ENCODE results near the gene OTOR. TPM values are rescaled to one million over a fixed set of nuclear protein-coding genes. Genes with fewer than 3 reads are reported as not detected.
A peak's percentile ranks its signal among the peaks of the same experiment; 100 is the strongest.

The OTOR gene
- total and polyA plus RNA-seq, 2 of the 8 experiments (the other 6 are each of a cell fraction or from before 2014, with no cell fraction given) = not detected

- Histone ChIP-seq H2AK5ac (ENCODE audit: low read depth, low read length) (no peak overlapping the region), H3K14ac (ENCODE audit: insufficient read length) (no peak overlapping the region), H3K4ac (replicated peaks; ENCODE audit: insufficient read length, low read depth, low read length) (no peak overlapping the region), H4K5ac (ENCODE audit: insufficient read length, low read depth, low read length) (no peak overlapping the region), H3K79me1 (ENCODE audit: low read depth, low read length) (no peaks in the 10 kb centered on the region), H3K79me2 (ENCODE audit: control insufficient read depth in 1 of 2, insufficient read depth in 2 of 2, low read length in 2 of 2) (no peaks in the 10 kb centered on the region), H4K91ac (replicated peaks; ENCODE audit: insufficient read length, low read length) (no peak overlapping the region), H4K8ac (ENCODE audit: extremely low read depth, insufficient read depth, low read length) (no peak overlapping the region), H3K23ac (ENCODE audit: insufficient read length) (no peak overlapping the region), H2BK20ac (ENCODE audit: low read length) (no peak overlapping the region), H3K36me3 (ENCODE audit: control insufficient read depth in 2 of 4, insufficient read depth in 4 of 4, low read length in 3 of 4) (no peaks in the 10 kb centered on the region), H3K4me3 (ENCODE audit: extremely low read depth in 1 of 4, insufficient read depth in 2 of 4, low read depth in 3 of 4, low read length in 4 of 4) (no peak overlapping the region), H2BK12ac (ENCODE audit: low read depth, low read length) (no peak overlapping the region), H3K56ac (replicated peaks; ENCODE audit: insufficient read length, low read depth, low read length) (no peak overlapping the region), H3K9ac (replicated peaks in 1 of 4; ENCODE audit: extremely low read depth in 1 of 4, low read depth in 3 of 4, low read length in 3 of 4) (no peak overlapping the region), H3K9me3 (ENCODE audit: insufficient read depth in 2 of 2, low read depth in 1 of 2, low read length in 1 of 2) (0 out of 4 replicates have a peak, but pooled peaks cover 0 to under 1% of the 10 kb centered on the region in 2 experiments), H2AFZ (ENCODE audit: low read length) (peak overlapping the region; percentile 93), H2BK120ac (replicated peaks; ENCODE audit: low read depth, low read length) (no peak overlapping the region), H3K27ac (ENCODE audit: low read depth, low read length) (no peak overlapping the region), H2BK5ac (ENCODE audit: low read depth, low read length) (no peak overlapping the region), H3K18ac (ENCODE audit: extremely low read depth, low read length) (no peak overlapping the region), H3K27me3 (replicated peaks in 1 of 4; ENCODE audit: control insufficient read depth in 3 of 4, extremely low read depth in 1 of 4, insufficient read depth in 3 of 4, low read length in 3 of 4) (no peaks in the 10 kb centered on the region), H4K20me1 (replicated peaks in 1 of 2; ENCODE audit: control insufficient read depth in 1 of 2, insufficient read depth in 2 of 2, low read length in 2 of 2) (no peaks in the 10 kb centered on the region), H3K23me2 (ENCODE audit: low read depth, low read length) (no peaks in the 10 kb centered on the region), H2BK15ac (ENCODE audit: low read length) (no peak overlapping the region), H3K4me2 (ENCODE audit: insufficient read depth in 1 of 2, low read depth in 2 of 2, low read length in 2 of 2) (no peak overlapping the region), H3K4me1 (replicated peaks in 1 of 4; ENCODE audit: control insufficient read depth in 3 of 4, insufficient read depth in 4 of 4, low read length in 3 of 4) (peaks cover 0 to 10% (median 2%) of the 10 kb centered on the region in 4 experiments; a peak in 2 of 7 replicates)
- CTCF ChIA-PET (ENCODE audit: partially characterized antibody) = interaction anchor here (0.6 to 4.6 kb wide), 30 partner anchors 9 to 1357 kb away, joined by 3 to 42 read pairs (median 3); partner anchors contain the start of gene OTOR
- FAIRE-seq (peak; percentile 97), DNase-seq (ENCODE audit: low read depth in 1 of 2, low spot score in 2 of 2) (peak; percentile 41 to 59)
- TF ChIP-seq YY1 (IDR thresholded peaks at IDR 0.05; ENCODE audit: low read depth, low read length) (no peak), MAFK (IDR thresholded peaks at IDR 0.05; ENCODE audit: low read depth, low read length) (no peak), TEAD4 (IDR thresholded peaks at IDR 0.05; ENCODE audit: low read depth, low read length) (0 out of 2 replicates have a peak, but pooled peaks have one; percentile 4), FOSL1 (IDR thresholded peaks at IDR 0.05; ENCODE audit: insufficient read depth, low read depth, low read length) (no peak), NANOG (IDR thresholded peaks at IDR 0.05; ENCODE audit: insufficient read depth, low read depth, low read length, poor library complexity, severe bottlenecking) (no peak), RAD21 (IDR thresholded peaks at IDR 0.05 in 1 of 2, conservative IDR thresholded peaks at IDR 0.05 in 1 of 2; ENCODE audit: low read depth in 2 of 2, low read length in 2 of 2) (peak; percentile 96 to 98), CEBPB (IDR thresholded peaks at IDR 0.05; ENCODE audit: low read depth, low read length) (no peak), CTCF (IDR thresholded peaks at IDR 0.05; ENCODE audit: control extremely low read depth in 1 of 3, insufficient read depth in 1 of 3, low read depth in 1 of 3, low read length in 3 of 3) (peak in 2 of 3 experiments; percentile 83 to 85; a peak in 3 of 4 replicates)
- POLR2A ChIA-PET (ENCODE audit: partially characterized antibody) = no interaction called here
- 17% methylated on average over 3 of the region's 3 CpGs; no CpG with 5 or more reads in 1 of the 2 experiments for WGBS, 2 experiments (ENCODE audit: extremely low coverage in 1 of 2, insufficient coverage in 1 of 2, insufficient read length in 1 of 2, insufficient replicate concordance in 2 of 2, low coverage in 1 of 2, low lambda C conversion rate in 2 of 2, missing lambda C conversion rate in 1 of 2)
Measured at GRCh38 chr20:16761305-16761829, 13.2 kb downstream of the OTOR start.

Data from H1 (cell line).